OCI-LY3 (cell line): ENCODE measurements around the gene WLS.
"Not testable (repeated sequence)": the region's sequence is repeated elsewhere in the genome, so short reads cannot be mapped to it uniquely, and the experiment has no call there.

ENCODE experiments used
- EZH2phosphoT487 ChIP-seq: fragments of 200-600 bp; shearing (Covaris generic); IDR thresholded peaks from 2 replicates; pipeline ENCODE4 v1.6.1; 2018; ENCODE audit warnings: antibody characterized with exemption, mixed run types, low read depth
- TF ChIP-seq, protein P1 (sequence below): fragments of 200-600, 300-600 bp; sonication (generic); IDR thresholded peaks from 2 replicates; pipeline ENCODE4 v1.5.1; 2014; ENCODE audit warnings: antibody characterized with exemption, low read length, low read depth

DNA sequence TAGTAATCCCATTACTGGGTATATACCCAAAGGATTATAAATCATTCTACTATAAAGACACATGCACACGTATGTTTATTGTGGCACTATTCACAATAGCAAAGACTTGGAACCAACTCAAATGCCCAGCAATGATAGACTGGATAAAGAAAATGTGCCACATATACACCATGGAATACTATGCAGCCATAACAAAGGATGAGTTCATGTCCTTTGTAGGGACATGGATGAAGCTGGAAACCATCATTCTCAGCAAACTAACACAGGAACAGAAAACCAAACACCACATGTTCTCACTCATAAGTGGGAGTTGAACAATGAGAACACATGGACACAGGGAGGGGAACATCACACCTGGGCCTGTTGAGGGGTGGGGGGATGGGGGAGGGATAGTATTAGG lies 60.5 kb downstream of the WLS start:
- TF ChIP-seq, protein P1, sequence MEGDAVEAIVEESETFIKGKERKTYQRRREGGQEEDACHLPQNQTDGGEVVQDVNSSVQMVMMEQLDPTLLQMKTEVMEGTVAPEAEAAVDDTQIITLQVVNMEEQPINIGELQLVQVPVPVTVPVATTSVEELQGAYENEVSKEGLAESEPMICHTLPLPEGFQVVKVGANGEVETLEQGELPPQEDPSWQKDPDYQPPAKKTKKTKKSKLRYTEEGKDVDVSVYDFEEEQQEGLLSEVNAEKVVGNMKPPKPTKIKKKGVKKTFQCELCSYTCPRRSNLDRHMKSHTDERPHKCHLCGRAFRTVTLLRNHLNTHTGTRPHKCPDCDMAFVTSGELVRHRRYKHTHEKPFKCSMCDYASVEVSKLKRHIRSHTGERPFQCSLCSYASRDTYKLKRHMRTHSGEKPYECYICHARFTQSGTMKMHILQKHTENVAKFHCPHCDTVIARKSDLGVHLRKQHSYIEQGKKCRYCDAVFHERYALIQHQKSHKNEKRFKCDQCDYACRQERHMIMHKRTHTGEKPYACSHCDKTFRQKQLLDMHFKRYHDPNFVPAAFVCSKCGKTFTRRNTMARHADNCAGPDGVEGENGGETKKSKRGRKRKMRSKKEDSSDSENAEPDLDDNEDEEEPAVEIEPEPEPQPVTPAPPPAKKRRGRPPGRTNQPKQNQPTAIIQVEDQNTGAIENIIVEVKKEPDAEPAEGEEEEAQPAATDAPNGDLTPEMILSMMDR = not testable (repeated sequence)
- TF ChIP-seq EZH2phosphoT487 = not testable (repeated sequence)
